Measurements from ENCODE around the gene GNL3L.
"Not testable (repeated sequence)": the region's sequence is repeated elsewhere in the genome, so short reads cannot be mapped to it uniquely, and the experiment has no call there.

GNL3L gene

GRCh38 chrX:54529552-54530356 is at the start of gene GNL3L:
Gene GNL3L (plus strand): TSS chrX:54530219. CDS start chrX:54532567, 2,348 bp downstream.
- DNase-seq: peak; percentile 58

DNA sequence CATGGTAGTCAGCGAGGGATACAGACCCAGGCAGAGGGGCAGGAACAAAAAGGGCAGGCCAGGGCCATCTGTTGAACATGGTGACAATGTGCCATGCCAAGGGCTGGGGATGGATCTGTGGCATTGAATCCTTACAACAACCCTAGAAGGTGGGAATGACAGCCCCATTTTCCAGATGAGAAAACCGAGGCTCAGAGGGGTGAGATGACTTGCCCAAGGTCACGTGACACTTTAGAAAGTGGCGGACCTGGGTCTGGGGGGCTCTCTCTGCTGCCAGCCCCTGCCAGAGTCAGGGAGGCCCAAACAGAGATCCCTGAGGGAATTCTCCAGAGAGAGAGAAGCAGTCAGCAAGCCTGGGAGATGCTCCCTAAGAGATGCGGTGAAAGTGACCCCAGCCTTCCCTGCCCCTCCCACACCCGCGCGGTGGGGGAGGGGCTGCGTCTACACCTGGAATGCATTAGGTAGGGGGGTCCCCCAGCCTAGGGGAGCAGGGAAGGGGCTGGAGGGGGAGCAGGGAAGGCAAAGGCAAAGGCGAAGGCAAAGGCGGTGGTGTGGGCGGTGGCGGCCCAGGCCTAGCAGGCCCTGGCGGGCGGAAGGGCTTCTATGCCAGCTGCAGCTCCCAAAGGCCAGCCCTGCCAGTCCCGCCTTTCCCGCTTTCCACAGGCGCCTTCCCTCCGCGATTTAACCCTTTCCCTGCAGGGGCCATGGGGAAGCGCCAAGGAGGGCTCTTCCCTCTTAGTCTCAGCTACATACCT is 47.0 kb upstream of the GNL3L start:
- DNase-seq: no peak

DNA sequence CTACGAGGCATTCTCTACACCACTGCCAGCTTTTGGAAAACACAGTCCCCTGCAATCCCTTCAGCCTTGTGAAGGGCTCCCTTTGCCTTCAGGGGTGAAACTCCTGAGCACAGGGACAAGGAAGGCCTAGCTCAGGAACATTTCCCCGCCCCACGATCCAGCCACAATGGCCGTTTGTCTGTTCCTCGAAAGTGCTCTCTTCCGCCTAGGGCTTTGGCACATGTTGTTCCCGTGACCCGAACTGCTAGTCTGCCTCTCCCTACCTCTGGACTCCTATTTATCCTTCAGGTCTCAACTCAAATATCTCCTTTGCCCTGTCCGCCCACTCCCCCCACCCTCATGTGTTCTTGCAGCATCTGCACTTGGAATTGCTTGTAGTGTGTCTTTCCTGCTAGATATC is 46.1 kb upstream of the GNL3L start:
- no peak for DNase-seq

- DNase-seq: no peak
These were observed 45.4 kb upstream of the GNL3L start for GRCh38 chrX:54484666-54485065.

- DNase-seq: not testable (repeated sequence)
These were observed 40.2 kb upstream of the GNL3L start for GRCh38 chrX:54489819-54490218.

DNA sequence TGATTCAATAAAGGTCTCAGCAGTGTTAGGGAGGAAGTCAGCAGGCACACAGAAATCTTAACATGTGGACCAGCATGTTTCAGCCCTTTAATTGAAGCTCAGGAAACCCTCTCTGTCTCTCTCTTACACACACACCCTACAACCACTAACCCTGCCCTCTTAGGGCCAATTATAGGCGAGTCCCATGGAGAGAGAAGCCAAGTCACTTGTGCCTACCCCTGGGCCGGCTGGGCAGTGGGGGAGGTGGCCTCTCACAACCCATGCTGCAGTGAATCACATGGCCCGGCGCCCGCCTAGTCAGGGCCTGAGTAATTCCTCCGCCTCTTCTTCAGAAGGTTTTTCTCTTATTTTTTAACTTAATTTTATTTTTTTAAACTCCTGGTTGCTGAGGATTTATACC is 37.7 kb upstream of the GNL3L start:
- no peak for DNase-seq

- no peak for DNase-seq
These were observed 35.6 kb upstream of the GNL3L start for GRCh38 chrX:54494166-54494988.

- no peak for DNase-seq
These were observed 34.8 kb upstream of the GNL3L start for GRCh38 chrX:54494989-54495813.

DNA sequence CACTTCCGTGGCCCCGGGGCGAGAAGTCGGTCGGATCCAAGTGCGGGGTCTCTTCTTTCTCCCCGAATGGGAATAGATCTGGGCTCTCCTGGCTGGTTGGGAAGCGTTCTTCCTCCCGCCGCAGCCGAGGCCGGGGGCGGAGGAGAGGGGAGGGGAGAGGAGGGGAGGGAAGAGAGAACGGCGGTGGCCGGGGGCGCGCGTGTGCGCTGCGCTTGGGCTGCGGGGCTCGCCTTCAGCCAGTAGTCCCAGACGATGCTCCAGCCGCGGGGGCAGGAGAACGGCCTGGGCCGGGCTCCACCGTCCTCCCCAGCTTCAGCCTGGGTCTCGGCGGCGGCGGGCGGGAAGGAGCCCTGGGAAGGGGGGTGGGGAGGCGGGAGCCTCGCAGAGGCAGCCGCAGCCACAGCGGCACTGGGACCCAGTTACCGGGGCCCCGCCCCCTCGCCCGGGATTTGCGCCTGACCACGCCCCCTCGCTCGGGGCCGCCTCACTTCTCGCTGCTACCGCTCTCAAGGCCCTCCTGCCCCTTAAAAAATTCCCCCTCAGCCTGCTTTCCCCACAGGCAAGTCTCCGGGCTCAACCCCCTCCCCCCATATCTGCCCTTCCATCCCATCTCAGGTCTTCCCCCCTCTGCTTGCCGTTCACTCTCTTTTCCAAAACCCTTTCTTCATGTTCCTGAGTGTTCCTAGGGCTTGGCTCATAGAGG is 34.1 kb upstream of the GNL3L start, which contains the start of gene FGD1:
Gene FGD1, minus strand, starts transcription at position 421 of the 703 bp plus-strand sequence. CDS start 802 bp downstream, outside the sequence.
- peak; percentile 16 for DNase-seq

DNA sequence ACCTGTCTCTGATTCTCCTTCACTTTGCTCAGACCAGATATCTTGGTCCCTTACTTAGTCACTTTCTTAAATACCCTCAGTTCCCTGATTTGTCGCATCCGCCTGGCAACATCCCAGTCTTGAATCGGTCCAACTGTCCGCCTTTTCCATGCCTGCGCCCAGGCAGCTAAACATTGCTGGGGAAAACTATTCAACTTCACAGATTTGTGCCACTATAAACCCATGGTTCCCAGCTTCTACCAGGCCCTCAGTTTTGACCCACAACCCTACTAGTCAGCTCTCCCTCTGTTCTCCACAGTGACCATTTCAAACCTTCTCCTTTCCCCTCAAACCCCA is 33.5 kb upstream of the GNL3L start:
- no peak for DNase-seq

- no peak for DNase-seq
These were observed 33.1 kb upstream of the GNL3L start for GRCh38 chrX:54496936-54497335.

DNA sequence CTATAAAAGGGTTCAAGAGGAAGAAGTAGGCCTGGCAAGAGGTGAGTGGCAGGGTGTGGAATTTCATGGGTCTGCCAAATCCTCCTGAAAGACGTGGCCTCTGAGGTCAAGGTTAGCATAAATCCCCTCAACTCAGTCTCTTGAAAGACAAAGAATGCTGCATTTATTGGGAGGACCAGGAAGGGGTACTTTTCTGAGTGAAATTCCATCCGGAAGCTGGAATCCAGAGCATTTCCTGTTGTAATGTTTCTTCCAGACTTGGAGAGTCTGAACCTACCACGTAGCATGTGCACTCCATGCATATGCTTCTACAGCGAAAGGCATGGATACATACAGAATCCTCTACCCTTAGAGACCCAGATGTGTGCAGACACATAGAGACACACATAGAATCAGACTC is 20.6 kb upstream of the GNL3L start:
- DNase-seq: no peak

DNA sequence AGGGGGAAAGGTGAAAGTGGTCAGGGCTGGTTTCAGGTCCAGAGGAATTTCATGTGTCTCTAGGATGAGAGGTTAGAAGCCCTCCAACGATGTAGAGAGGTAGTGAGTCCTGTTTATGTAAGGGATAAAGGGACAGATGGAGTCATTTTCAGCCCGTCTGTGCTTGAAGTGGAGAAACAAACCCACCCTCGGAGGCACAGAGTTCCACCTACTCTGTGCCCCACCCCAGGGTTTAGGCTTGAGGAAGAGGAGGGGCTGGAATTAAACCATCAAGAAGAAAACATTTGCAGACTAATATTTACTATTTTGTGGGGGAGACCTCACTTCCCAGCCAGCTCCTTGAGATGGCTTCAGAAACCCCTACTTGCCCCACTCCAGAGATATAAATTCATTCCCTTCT is 868 bp upstream of the GNL3L start:
- DNase-seq: no peak

- DNase-seq: no peak
These were observed 410 bp downstream of the GNL3L start for GRCh38 chrX:54530357-54530900.

- DNase-seq: no peak
These were observed 4.3 kb downstream of the GNL3L start for GRCh38 chrX:54534271-54534670.

DNA sequence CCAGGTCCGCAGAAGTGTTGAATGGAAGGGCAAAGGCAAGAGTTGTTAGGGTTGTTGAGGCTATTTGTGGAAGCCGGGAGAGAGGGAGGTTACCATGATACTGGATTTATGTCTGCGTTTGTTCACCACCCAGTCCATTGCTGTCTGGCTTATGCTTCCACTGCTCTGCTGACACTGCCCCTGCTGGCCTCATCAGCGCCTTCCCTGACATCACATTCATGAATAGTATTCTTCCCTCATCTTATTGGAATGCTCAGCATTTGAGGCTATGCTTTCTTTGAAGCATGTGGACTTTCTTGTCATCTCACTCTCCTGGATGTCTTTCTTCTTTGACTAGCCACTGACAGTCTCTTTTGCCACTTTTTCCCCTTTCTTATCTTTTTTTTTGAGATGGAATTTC is 10.3 kb downstream of the GNL3L start:
- DNase-seq: peak; percentile 41

DNA sequence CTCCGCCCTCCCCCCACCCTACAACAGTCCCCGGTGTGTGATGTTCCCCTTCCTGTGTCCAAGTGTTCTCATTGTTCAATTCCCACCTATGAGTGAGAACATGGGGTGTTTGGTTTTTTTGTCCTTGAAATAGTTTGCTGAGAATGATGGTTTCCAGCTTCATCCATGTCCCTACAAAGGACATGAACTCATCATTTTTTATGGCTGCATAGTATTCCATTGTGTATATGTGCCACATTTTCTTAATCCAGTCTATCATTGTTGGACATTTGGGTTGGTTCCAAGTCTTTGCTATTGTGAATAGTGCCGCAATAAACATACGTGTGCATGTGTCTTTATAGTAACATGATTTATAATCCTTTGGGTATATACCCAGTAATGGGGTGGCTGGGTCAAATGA is 12.2 kb downstream of the GNL3L start:
- DNase-seq: not testable (repeated sequence)

- no peak for DNase-seq
These were observed 20.8 kb downstream of the GNL3L start for GRCh38 chrX:54550821-54551220.

- no peak for DNase-seq
These were observed 21.8 kb downstream of the GNL3L start for GRCh38 chrX:54551801-54552200.

GRCh38 chrX:54555006-54555405 is 25.0 kb downstream of the GNL3L start:
- not testable (repeated sequence) for DNase-seq

DNA sequence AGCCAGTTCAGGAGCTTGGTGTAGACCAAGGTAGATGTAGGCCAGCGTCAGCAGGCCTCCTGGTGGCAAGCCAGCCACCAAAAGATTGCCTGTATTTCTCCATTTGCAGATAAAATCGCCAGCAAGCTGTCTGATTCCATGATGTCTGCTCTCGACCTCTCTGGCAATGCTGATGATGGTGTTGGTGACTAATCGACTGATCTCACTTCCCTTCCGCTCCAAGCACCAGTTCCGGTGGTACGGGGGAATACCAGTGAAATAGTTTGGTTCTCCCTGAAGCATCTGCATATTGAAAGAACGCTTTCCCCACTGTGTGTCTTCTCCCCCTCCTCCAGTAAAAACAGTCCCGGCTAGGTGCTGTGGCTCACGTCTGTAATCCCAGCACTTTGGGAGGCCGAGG is 30.4 kb downstream of the GNL3L start:
- no peak for DNase-seq
